D721Med (cell line): ENCODE data around the gene TIGD6.

Source experiments
- DNase-seq: peaks from one replicate; pipeline ENCODE4 v3.0.0; 2011; ENCODE audit warnings: low spot score; ENCODE audit not compliant: insufficient read length
- FAIRE-seq: peaks from 2 replicates; lab custom pipeline; 2011; peaks lifted over from hg19 to GRCh38; lab: Jason Lieb, UNC
- TF ChIP-seq, protein P1 (sequence below): IDR thresholded peaks from 2 replicates; pipeline ENCODE4 v1.5.1; 2012; ENCODE audit warnings: mild to moderate bottlenecking, control low read depth; ENCODE audit not compliant: insufficient read depth; ENCODE audit errors: missing control alignments

TIGD6 gene

DNA sequence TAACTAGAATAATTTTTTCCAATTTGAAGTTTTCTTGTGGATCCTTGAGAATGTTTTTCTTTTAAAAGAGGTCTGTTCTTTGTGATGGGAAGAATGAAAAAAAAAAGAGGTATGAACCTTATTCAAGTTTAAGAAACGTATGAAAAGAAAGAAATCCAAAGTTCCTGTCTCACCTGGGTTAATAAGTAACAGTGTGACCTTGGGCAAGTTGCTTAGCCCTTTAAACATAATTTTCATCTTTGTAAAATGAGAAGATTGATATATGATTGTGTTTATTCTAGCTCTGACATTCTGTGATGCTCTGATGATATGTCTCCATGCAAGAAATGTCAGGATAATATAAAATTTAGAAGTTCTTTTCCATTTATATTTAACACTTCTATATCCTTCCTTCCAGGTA, 20.6 kb downstream of the TIGD6 start:
- no peak for DNase-seq

DNA sequence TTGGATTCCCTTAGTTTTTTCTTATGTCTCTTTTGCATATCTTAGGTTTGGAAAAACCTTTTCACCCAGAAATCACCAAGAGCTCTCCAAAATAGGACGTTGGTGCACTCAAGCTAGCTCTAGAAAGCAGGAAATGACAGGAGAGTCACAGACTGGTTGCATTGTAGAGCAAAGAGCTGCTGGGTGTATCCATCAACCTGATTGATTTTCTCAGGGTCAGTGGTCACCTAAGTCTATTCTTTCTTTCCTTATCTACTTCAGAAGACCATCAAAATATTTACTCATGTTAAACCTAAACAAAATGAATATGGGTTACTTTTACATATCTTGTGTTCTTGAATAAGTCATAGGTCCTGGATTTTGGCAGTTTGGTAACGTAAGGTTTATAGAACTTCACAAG, 25.0 kb downstream of the TIGD6 start:
- TF ChIP-seq, protein P1, sequence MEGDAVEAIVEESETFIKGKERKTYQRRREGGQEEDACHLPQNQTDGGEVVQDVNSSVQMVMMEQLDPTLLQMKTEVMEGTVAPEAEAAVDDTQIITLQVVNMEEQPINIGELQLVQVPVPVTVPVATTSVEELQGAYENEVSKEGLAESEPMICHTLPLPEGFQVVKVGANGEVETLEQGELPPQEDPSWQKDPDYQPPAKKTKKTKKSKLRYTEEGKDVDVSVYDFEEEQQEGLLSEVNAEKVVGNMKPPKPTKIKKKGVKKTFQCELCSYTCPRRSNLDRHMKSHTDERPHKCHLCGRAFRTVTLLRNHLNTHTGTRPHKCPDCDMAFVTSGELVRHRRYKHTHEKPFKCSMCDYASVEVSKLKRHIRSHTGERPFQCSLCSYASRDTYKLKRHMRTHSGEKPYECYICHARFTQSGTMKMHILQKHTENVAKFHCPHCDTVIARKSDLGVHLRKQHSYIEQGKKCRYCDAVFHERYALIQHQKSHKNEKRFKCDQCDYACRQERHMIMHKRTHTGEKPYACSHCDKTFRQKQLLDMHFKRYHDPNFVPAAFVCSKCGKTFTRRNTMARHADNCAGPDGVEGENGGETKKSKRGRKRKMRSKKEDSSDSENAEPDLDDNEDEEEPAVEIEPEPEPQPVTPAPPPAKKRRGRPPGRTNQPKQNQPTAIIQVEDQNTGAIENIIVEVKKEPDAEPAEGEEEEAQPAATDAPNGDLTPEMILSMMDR: no peak
- DNase-seq (no peak), FAIRE-seq (peak; percentile 21)

More for the DNA sequence above, 20.6 kb downstream of the TIGD6 start:
- TF ChIP-seq, protein P1: no peak
- no peak for FAIRE-seq

DNA sequence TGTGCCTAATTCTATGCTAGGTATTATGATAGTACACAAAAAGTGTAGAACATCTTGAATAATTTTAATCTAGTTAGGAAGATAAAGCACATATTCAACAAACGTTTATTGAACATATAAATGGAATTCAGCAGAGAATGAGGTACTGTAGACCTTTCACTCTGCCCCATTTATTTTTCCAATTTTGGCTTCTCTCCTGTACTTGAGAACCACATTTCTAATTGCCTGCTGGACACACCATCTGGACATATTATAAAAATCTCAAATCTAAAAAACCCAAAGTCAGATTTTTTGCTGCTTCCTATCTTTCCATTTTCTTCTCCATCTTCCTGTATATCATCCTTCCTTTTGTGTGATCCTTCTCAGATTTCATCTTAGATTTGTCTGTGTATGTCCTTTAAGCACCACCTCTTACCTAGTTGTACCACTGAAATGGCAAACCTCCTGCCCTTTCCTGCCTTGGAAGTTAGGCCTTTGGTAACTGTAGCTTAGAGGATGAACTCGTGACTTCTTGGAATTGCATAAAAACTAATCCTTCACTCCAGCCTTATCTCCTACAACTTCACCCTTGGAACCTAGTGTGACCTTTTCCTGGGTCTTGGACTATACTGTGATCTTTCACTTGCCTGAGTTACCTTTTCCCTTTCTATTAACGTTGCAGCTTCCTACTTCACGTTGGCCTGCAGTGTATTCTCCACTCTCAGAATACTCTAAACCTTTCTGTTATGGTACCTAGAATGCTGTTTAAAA, 31.1 kb downstream of the TIGD6 start:
- DNase-seq (no peak), FAIRE-seq (no peak)
- TF ChIP-seq, protein P1: no peak

DNA sequence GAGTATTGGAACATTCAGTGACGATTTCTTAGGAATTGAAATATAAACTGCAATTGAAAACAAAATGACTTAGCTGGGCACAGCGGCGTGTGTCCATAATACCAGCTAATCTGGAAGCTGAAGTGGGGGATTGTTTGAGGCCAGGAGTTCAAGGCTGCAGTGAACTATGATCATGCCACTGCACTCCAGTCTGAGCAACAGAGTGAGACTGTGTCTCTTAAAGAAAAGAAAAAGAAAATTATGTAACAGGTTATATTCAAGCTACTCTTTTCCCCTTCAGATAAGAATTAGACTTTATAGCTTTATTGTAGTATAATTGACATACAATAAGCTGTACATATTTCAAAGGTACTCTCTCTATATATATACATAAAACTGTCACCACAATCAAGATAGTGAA, 33.5 kb downstream of the TIGD6 start:
- no peak for FAIRE-seq

DNA sequence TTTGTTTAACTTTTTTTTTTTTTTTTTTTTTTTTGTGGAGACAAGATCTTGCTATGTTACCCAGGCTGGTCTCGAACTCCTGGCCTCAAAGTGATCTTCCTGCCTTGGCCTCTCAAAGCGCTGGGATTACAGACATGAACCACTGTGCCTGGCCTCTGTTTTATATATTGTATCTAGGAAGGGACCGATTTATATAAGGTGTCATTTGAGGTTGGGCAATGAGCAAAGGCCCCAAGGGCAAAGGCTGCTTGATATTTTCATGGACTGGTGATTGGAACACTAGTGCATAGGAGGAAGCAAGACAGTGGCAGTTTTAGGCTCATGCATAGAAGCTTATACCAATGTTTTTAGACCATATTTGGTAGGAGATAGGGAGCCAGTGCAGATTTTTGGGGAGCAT, 36.7 kb downstream of the TIGD6 start:
- FAIRE-seq (no peak), DNase-seq (no peak)
- TF ChIP-seq, protein P1: no peak

More for the DNA sequence above, 33.5 kb downstream of the TIGD6 start:
- DNase-seq: no peak
- TF ChIP-seq, protein P1: no peak

DNA sequence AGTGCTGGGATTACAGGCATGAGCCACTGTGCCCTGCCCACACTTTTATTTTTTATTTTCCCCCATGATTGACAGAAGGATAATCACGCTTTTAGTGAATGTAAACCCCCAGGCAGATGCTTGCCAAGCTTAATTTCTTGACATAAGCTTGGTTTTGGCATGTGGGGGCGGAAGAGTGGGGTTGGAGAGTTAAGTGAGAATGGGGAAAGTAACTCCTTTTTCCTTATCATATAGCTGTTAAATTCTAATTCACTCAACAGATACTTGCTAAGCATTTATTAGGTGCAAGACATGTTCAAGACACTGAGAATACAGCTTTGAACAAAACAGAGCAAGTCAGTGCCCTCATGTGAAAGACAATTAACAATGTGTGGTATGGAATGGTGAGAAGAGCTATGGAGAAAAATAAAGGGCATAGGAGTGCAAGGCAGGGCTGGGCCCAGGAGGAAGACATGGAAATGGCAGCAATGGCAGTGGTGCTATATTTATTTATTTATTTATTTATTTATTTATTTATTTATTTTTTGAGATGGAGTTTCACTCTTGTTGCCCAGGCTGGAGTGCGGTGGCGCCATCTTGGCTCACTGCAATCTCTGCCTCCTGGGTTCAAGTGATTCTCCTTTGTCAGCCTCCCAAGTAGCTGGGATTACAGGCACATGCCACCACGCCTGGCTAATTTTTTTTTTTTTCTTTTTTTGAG, 37.7 kb downstream of the TIGD6 start:
- DNase-seq: no peak
- TF ChIP-seq, protein P1: no peak
- no peak for FAIRE-seq

DNA sequence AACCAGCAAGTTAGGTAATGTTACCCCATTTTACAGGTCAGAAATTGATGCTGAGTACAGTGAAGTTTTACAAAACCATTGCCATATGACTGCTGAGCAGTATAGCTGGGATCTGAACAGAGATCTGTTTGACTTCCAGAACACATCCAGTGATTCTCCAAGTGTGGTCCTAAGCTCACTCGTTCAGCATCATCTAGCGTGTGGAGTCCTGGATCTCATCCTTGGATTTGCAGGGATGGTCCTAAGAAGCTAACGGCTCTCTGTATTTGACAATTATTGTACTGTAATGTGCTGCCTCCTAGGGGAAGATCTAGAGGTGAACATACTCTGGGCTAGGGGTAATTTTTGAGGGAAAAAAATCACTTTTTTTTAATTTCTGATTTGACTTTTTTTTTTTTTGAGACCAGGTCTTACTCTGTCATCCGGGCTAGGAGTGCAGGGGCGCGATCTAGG, 38.5 kb downstream of the TIGD6 start:
- DNase-seq: no peak
- FAIRE-seq: peak; percentile 11
- TF ChIP-seq, protein P1: peak; percentile 60
